ENCODE data around the gene ALAD.
"Not testable (repeated sequence)": the region's sequence is repeated elsewhere in the genome, so short reads cannot be mapped to it uniquely, and the experiment has no call there.

The ALAD gene

GRCh38 chr9:113401027-113401792 lies at the start of gene ALAD:
ALAD (minus strand) TSS chr9:113401284; CDS start chr9:113393559, 7,725 bp downstream.
- peak; percentile 97 to 99 (median 97) for DNase-seq (ENCODE audit: low read depth in 2 of 3, low spot score in 2 of 3)

DNA sequence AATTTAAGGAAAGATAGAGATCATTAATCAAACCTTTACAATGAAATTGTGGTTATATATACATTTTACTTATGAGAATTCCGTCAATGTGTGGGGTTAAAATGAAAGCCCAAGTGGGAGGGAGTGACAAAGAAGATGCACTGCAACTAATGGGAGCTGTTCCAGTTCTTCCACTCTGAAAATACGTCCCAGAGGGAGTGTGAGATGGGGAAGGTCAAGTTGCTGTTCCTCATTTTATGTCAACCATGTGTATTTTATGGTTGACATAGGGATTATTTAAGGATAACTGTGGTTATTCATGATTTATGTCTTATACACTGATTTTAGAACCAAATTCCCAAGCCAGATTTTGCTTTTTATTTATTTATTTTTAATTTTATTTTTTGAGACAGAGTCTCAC lies 48.3 kb upstream of the ALAD start:
- no peak for DNase-seq (ENCODE audit: low read depth in 2 of 3, low spot score in 2 of 3)

GRCh38 chr9:113446323-113446740 lies 45.2 kb upstream of the ALAD start:
- no peak for DNase-seq (ENCODE audit: low read depth in 2 of 3, low spot score in 2 of 3)

DNA sequence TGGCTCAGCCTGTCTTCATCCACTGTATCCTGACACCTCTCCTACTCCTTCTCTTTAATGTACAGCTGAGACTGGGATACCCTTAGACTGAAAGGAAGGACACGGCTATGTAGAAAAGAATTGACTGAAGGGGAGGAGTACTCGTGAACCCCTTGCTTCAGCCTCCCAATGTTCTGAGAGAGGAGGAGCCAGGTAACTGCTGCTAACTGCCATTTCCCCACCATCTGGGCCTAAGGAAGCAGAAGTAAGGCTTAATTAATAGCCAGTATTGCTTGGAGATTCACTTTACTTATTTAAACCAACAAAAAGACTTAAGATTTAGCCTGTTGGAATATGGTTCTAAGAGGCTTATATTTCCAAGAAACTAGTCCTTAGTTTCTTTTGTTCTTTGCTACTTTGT lies 43.7 kb upstream of the ALAD start:
- no peak for DNase-seq (ENCODE audit: low read depth in 2 of 3, low spot score in 2 of 3)

- DNase-seq (ENCODE audit: low read depth in 2 of 3, low spot score in 2 of 3), result not testable (repeated sequence)
Measured at GRCh38 chr9:113437716-113438115, 36.6 kb upstream of the ALAD start.

DNA sequence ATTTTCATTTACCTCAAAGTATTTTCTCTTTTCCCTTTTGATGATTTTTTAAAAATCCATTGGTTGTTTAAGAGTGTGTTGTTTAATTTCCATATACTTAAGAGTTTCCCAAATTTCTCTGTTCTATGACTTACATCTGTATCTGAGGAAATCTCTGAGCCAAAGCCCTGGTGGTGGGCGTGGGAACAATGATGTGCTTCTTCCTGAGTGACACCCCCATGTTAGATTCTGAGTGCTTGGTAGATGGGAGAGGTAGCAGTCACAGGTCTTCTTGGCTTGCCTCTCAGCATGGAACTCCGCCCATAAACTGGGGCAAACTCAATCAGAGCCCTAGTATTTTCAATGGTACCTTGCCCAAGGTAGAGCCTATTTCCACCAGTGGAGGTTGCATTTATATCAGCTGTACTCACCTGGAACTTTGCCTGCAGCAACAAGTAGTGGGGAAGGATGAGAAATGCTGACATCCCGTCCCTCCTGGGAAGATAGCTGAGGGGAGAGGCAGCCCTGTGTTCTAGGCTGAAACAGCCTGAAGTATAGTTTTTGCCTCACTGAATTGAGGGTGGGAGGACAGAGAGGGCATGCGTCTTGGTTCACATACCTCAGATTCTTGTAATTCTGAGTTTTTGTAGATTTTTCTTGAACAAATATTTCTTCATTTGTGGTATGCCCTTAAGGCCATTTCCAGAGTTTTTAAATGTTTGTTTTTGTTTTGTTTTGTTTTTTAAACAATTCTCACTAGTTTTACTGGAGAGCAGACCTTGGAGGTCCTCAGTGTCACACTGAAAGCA lies 35.8 kb upstream of the ALAD start:
- DNase-seq (ENCODE audit: low read depth in 2 of 3, low spot score in 2 of 3), result no peak

GRCh38 chr9:113431191-113431590 lies 30.1 kb upstream of the ALAD start:
- no peak for DNase-seq (ENCODE audit: low read depth in 2 of 3, low spot score in 2 of 3)

GRCh38 chr9:113428062-113428615 lies 27.1 kb upstream of the ALAD start:
- no peak for DNase-seq (ENCODE audit: low read depth in 2 of 3, low spot score in 2 of 3)

DNA sequence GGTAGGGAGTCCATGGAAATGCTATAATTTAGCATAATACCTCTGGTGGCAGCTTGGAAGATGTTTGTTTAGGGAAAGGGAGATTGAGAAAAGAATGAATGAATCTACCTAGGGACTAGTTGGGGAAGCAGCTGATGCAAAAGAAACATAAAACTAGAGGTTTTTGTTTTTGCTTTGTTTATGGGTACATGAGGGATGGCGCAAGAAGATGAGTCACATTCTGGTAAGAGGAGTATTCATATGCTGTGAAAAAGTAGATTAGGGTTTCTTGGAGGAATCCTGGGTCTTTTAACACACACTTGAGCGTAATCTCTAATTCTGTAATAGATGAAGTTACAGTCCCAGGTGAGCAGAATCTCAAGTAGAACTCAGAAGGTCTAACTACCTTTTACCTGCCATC lies 26.5 kb upstream of the ALAD start:
- DNase-seq (ENCODE audit: low read depth in 2 of 3, low spot score in 2 of 3), result no peak

DNA sequence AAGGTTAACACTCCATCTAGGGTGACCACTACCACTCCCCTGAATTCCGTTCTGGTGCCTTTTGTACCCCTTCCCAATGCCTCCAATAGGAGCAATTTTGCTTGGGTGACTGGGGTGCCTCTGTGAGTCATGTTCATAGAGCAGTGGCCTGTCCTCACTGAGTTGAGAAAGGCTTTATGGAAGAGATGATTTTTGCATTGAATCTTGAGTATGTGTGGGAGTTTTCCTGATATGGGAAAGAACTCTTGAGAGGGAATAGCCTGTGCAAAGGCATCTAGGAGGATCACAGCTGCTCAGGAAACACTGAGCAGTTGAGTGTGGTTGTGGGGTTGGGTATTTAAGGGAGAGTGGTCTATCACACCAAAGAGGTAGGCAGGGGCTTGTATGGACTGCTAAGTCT lies 25.6 kb upstream of the ALAD start:
- DNase-seq (ENCODE audit: low read depth in 2 of 3, low spot score in 2 of 3), result no peak

GRCh38 chr9:113425072-113425471 lies 24.0 kb upstream of the ALAD start:
- no peak for DNase-seq (ENCODE audit: low read depth in 2 of 3, low spot score in 2 of 3)

DNA sequence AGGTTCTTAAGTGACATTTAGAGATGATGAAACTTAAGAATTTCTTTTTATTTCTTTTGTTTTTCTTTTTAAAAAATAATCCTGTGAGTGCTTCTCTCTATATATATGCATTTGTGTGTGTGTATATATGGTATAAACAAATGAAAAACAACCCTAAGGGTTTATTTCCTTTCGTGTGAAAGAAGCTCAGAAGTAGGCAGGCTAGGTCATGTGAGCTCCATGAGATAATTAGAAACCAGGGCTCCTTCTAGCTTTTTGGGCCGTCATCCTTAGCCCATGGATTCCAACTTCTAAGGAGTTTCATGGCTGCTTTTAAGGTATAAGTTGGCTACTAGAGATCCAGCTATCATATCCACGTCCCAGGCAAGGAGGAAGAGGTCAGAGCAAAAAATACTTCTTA lies 20.6 kb upstream of the ALAD start:
- DNase-seq (ENCODE audit: low read depth in 2 of 3, low spot score in 2 of 3), result no peak

- DNase-seq (ENCODE audit: low read depth in 2 of 3, low spot score in 2 of 3), result no peak
Measured at GRCh38 chr9:113417370-113417769, 16.3 kb upstream of the ALAD start.

GRCh38 chr9:113416149-113416721 lies 15.2 kb upstream of the ALAD start:
- DNase-seq (ENCODE audit: low read depth in 2 of 3, low spot score in 2 of 3), result no peak

DNA sequence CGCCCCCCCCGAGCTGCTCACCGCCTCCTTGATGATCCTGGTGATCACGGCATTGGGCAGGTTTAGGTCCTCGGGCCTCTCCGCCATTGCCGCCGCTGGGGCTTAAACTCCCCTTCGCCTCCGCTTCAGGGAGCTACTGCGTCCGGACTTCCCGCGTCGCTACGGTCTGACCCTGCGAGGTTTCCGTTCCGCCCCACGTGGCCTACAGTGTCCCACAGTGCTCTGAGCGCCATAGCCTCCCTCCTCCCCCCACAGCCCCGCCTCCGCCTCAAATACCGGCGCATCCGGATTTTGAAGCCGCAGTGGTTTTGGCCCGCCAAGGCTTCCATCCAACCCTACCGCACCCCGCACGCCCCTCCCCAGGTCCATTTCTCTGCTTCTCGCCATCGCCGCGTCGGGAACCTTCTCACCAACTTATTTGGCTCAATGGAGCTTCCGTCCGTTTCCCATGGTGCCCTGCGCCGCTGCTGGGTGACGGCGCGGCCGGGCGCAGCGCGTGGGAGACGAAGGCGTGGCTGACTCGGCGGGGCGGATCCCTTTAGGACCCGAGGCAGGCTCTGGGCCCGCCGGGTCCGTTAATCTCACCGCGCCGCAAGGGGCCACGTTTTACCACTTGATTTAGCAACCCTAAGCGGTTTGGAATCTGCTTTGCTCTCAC lies 9.3 kb upstream of the ALAD start, which contains the start of the genes C9orf43 and POLE3:
Gene C9orf43 (plus strand): TSS at position 541 of the 658 bp plus-strand sequence. CDS start 2,747 bp downstream, outside the sequence.
Gene POLE3 (minus strand): TSS at position 469 of the 658 bp plus-strand sequence. CDS start 382 bp downstream, at position 87.
- peak; percentile 84 to 89 (median 85) for DNase-seq (ENCODE audit: low read depth in 2 of 3, low spot score in 2 of 3)

DNA sequence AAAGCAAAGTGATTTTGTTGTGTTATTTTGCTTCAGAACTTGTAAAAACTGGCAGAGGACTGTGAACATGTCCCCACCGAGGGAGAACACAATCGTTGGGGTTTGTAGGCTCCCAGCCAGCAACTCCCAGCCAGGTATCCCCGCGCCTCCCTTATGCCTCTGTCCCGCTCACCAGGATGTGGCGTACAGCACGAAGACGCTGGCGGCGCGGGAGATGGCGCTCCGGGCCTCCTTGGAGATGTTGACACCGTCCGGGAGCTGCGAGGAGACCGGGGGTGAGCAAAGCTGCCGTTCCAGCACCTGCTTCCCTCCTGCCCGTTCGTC lies 8.8 kb upstream of the ALAD start:
- no peak for DNase-seq (ENCODE audit: low read depth in 2 of 3, low spot score in 2 of 3)

GRCh38 chr9:113409481-113409880 lies 8.4 kb upstream of the ALAD start:
- no peak for DNase-seq (ENCODE audit: low read depth in 2 of 3, low spot score in 2 of 3)

- peak in 1 of 3 experiments; percentile 5 for DNase-seq (ENCODE audit: low read depth in 2 of 3, low spot score in 2 of 3)
Measured at GRCh38 chr9:113406873-113407511, 5.9 kb upstream of the ALAD start.

DNA sequence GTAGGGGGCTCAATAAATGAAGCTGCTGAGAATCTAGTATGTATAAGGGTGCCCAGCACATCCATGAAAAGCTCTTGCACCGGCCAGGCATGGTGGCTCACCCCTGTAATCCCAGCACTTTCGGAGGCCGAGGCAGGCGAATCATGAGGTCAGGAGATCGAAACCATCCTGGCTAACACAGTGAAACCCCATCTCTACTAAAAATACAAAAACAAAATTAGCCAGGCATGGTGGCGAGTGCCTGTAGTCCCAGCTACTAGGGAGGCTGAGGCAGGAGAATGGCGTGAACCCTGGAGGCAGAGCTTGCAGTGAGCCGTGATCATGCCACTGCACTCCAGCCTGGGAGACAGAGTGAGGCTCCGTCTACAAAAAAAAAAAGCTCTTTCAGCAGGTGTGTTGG lies 5.3 kb upstream of the ALAD start:
- not testable (repeated sequence) for DNase-seq (ENCODE audit: low read depth in 2 of 3, low spot score in 2 of 3)

- no peak for DNase-seq (ENCODE audit: low read depth in 2 of 3, low spot score in 2 of 3)
Measured at GRCh38 chr9:113403646-113404045, 2.6 kb upstream of the ALAD start.
